ENCODE measurements around the gene C1R. TPM values are rescaled to one million over a fixed set of nuclear protein-coding genes. Genes with fewer than 3 reads are reported as not detected.
"Not testable (repeated sequence)": the region's sequence is repeated elsewhere in the genome, so short reads cannot be mapped to it uniquely, and the experiment has no call there.

C1R gene
- total and polyA plus RNA-seq, 7 donors = 32.4 to 70.9 (median 63.2) TPM

DNA sequence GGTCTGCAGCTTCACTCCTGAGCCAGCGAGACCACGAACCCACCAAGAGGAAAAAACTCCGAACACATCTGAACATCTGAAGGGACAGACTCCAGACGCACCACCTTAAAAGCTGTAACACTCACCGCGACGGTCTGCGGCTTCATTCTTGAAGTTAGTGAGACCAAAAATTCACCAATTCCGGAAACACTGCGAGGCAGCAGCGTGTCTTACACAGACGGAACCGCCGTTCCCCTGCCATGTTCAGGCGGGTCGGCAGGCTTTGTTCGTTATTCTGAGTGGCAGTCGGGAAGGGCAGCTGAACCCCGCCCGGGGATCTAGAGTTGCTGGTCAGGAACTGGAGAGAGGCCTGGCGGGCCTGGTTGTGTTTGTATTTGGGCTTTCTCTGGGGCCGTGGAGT, 53.7 kb downstream of the C1R start:
- ATAC-seq (no peak), DNase-seq (no peak)
- no peak for TF ChIP-seq CTCF (IDR thresholded peaks at IDR 0.05)
- H3K4me1 ChIP-seq = no peaks in the 10 kb centered on the region
- 83 to 90% (median 86%) methylated on average over 22 of the region's 22 CpGs for WGBS, 3 donors
- no peaks in the 10 kb centered on the region for H3K36me3 ChIP-seq (ENCODE audit: insufficient read depth in 1 of 2, low read depth in 1 of 2)
- H3K27me3 ChIP-seq (ENCODE audit: insufficient read depth in 3 of 3, low read length in 2 of 3) = no peaks in the 10 kb centered on the region
- H3K4me3 ChIP-seq = no peak overlapping the region
- no peak overlapping the region for H3K27ac ChIP-seq
- no peaks in the 10 kb centered on the region for H3K9me3 ChIP-seq
- intact Hi-C loops (cut with DNase I) = no loop called here

GRCh38 chr12:7037411-7037810, 54.8 kb downstream of the C1R start:
- ATAC-seq; H3K27me3 ChIP-seq (ENCODE audit: insufficient read depth in 3 of 3, low read length in 2 of 3); H3K27ac ChIP-seq; H3K4me1 ChIP-seq; DNase-seq; H3K9me3 ChIP-seq; H3K36me3 ChIP-seq (ENCODE audit: insufficient read depth in 1 of 2, low read depth in 1 of 2); H3K4me3 ChIP-seq; intact Hi-C loops (cut with DNase I): not testable (repeated sequence)
- WGBS, 3 donors = 93 to 96% (median 96%) methylated on average over 24 to 32 of the region's 32 CpGs

DNA sequence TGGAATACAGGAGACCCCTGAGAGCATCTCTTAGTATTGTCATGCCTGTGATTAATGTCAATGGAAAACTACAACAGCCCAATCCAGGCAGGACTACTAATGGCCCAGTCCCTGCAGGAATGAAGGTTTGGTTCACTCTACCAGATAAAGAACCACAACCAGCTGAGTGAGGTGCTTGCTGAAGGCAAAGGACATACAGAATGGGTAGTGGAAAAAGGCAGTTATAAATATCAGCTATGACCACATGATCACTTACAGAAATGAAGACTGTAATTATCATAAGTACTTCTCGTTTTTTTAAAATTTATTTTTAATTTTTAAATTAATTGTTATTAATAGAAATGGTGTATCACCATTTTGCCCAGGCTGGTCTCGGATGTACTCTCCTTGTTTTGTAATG, 56.8 kb downstream of the C1R start:
- Histone ChIP-seq H3K27me3 (ENCODE audit: insufficient read depth in 3 of 3, low read length in 2 of 3) (no peaks in the 10 kb centered on the region), H3K4me1 (no peaks in the 10 kb centered on the region), H3K4me3 (no peak overlapping the region), H3K9me3 (no peaks in the 10 kb centered on the region), H3K36me3 (ENCODE audit: insufficient read depth in 1 of 2, low read depth in 1 of 2) (no peaks in the 10 kb centered on the region), H3K27ac (no peak overlapping the region)
- DNase-seq (no peak), ATAC-seq (no peak)
- 62 to 66% (median 64%) methylated on average over 2 of the region's 2 CpGs for WGBS, 3 donors
- intact Hi-C loops (cut with DNase I) = no loop called here
- no peak for TF ChIP-seq CTCF (IDR thresholded peaks at IDR 0.05)

GRCh38 chr12:7034464-7034863, 57.8 kb downstream of the C1R start:
- no peak for TF ChIP-seq CTCF (IDR thresholded peaks at IDR 0.05)
- Histone ChIP-seq H3K9me3 (no peaks in the 10 kb centered on the region), H3K4me1 (no peaks in the 10 kb centered on the region), H3K4me3 (no peak overlapping the region), H3K27me3 (ENCODE audit: insufficient read depth in 3 of 3, low read length in 2 of 3) (no peaks in the 10 kb centered on the region), H3K36me3 (ENCODE audit: insufficient read depth in 1 of 2, low read depth in 1 of 2) (no peaks in the 10 kb centered on the region), H3K27ac (no peak overlapping the region)
- ATAC-seq (no peak), DNase-seq (no peak)
- WGBS, 3 donors = 88 to 95% (median 94%) methylated on average over 1 of the region's 1 CpG
- intact Hi-C loops (cut with DNase I) = loop anchor here in 1 of 2 donors (5.0 kb wide), 1 partner anchor 82 kb away; the partner anchor contains the start of gene PTPN6

GRCh38 chr12:7032990-7033389, 59.3 kb downstream of the C1R start:
- Histone ChIP-seq H3K4me3 (no peak overlapping the region), H3K4me1 (no peaks in the 10 kb centered on the region), H3K9me3 (no peaks in the 10 kb centered on the region), H3K36me3 (ENCODE audit: insufficient read depth in 1 of 2, low read depth in 1 of 2) (no peaks in the 10 kb centered on the region), H3K27me3 (ENCODE audit: insufficient read depth in 3 of 3, low read length in 2 of 3) (no peaks in the 10 kb centered on the region), H3K27ac (no peak overlapping the region)
- no peak for DNase-seq
- WGBS, 3 donors = 75 to 85% (median 84%) methylated on average over 2 of the region's 2 CpGs
- intact Hi-C loops (cut with DNase I) = loop anchor here in 1 of 2 donors (5.0 kb wide), 1 partner anchor 81 kb away; the partner anchor contains the start of gene PTPN6
- TF ChIP-seq CTCF (IDR thresholded peaks at IDR 0.05) = no peak
- ATAC-seq = no peak

Measured in psoas muscle (tissue), 8 donors.